DND-41 (cell line): ENCODE measurements around the gene FCN1.

Source experiments
- CTCF ChIP-seq: IDR thresholded peaks from 2 replicates; pipeline ENCODE4 v1.5.1; 2012; ENCODE audit warnings: borderline replicate concordance, low read length, moderate library complexity, mild to moderate bottlenecking; ENCODE audit not compliant: poor library complexity, severe bottlenecking; ENCODE audit errors: extremely low read depth
- EZH2 ChIP-seq: IDR thresholded peaks from 3 replicates; pipeline ENCODE4 v1.6.1; 2012; ENCODE audit warnings: borderline replicate concordance, low read depth, mild to moderate bottlenecking, moderate library complexity, low read length, inconsistent platforms; ENCODE audit not compliant: severe bottlenecking

GRCh38 chr9:134923466-134923865, 5.8 kb upstream of the FCN1 start:
- TF ChIP-seq CTCF (no peak), EZH2 (no peak)
